Lung (tissue), 12 donors: Measurements from ENCODE around the gene TMEM121B. TPM values are rescaled to one million over a fixed set of nuclear protein-coding genes. Genes with fewer than 3 reads are reported as not detected.

Source experiments
- ATAC-seq: fragments of 200-7000 bp; cut with Tn5 transposase; one replicate; pipeline ENCODE4 v1.9.1; 2020; ENCODE audit warnings: moderate number of reproducible peaks; ENCODE audit not compliant: insufficient read depth, low FRiP score
- DNase-seq, 3 donors: peaks; one replicate each; pipeline ENCODE4 v3.0.0-alpha.2; 2013 to 2017
- H3K27ac ChIP-seq, 2 donors: one replicate each; pipeline ENCODE4 v1.5.1; 2013; ENCODE audit warnings: mild to moderate bottlenecking in 2 of 2, moderate library complexity in 2 of 2, control low read depth in 1 of 2, inconsistent platforms in 1 of 2, low read depth in 1 of 2, low read length in 1 of 2
- H3K27me3 ChIP-seq, 3 donors: one replicate each; pipeline ENCODE4 v1.5.1; 2013; ENCODE audit warnings: low read length in 2 of 3; ENCODE audit not compliant: control insufficient read depth in 3 of 3, insufficient read depth in 3 of 3
- H3K36me3 ChIP-seq, 4 donors: one replicate each; pipeline ENCODE4 v1.5.1; 2013; ENCODE audit warnings: low read length in 4 of 4, mild to moderate bottlenecking in 1 of 4, moderate library complexity in 1 of 4; ENCODE audit not compliant: control insufficient read depth in 4 of 4, insufficient read depth in 4 of 4
- H3K4me1 ChIP-seq, 5 donors: one replicate each; pipeline ENCODE4 v1.5.1; 2013; ENCODE audit warnings: low read length in 5 of 5, mild to moderate bottlenecking in 2 of 5, moderate library complexity in 1 of 5; ENCODE audit not compliant: control insufficient read depth in 5 of 5, insufficient read depth in 5 of 5
- H3K4me3 ChIP-seq: one replicate; pipeline ENCODE4 v1.5.1; 2013; ENCODE audit warnings: mild to moderate bottlenecking, control low read depth, moderate library complexity
- H3K9ac ChIP-seq, 2 donors: one replicate each; pipeline ENCODE4 v1.5.1; 2013; ENCODE audit warnings: low read length in 2 of 2, control low read depth in 1 of 2; ENCODE audit not compliant: insufficient read depth in 1 of 2
- H3K9me3 ChIP-seq, 4 donors: one replicate each; pipeline ENCODE4 v1.5.1; 2013; ENCODE audit warnings: low read length in 3 of 4, mild to moderate bottlenecking in 1 of 4, moderate library complexity in 1 of 4; ENCODE audit not compliant: control insufficient read depth in 4 of 4, insufficient read depth in 3 of 4
- CTCF ChIP-seq: IDR thresholded peaks from 2 replicates; pipeline ENCODE4 v1.5.1; 2012; ENCODE audit warnings: mild to moderate bottlenecking; ENCODE audit errors: control extremely low read depth, extremely low read depth
- WGBS, 2 donors: extraction: QIAGEN DNeasy Blood & Tissue Kit; methylation state at CpG; one replicate each; pipeline ENCODE4 v1.1.7; 2013; 5-methylcytosine and 5-hydroxymethylcytosine counted together
- polyA plus RNA-seq, 2 donors: library from polyadenylated mRNA; stranded (reverse); fragments of 200-250 nt; gene quantifications; one replicate each; pipeline ENCODE4 v1.2.1, GENCODE V29; 2013
- total RNA-seq, 2 donors: library from RNA; depleted of rRNA in 1 of 2; stranded (reverse); fragments of >200 nt in 1 of 2; gene quantifications; one replicate each; pipeline ENCODE4 v1.2.1, GENCODE V29; 2014 to 2021
- donor health status: control.
- donor health status: control.
- donor health status: Bipolar disorder and iron deficiency.
- donor health status: healthy.
- donor health status: DM: yes; HTN: yes; CAD: no.

The TMEM121B gene
- total and polyA plus RNA-seq, 4 donors = 0.26 to 1.4 (median 0.56) TPM

DNA sequence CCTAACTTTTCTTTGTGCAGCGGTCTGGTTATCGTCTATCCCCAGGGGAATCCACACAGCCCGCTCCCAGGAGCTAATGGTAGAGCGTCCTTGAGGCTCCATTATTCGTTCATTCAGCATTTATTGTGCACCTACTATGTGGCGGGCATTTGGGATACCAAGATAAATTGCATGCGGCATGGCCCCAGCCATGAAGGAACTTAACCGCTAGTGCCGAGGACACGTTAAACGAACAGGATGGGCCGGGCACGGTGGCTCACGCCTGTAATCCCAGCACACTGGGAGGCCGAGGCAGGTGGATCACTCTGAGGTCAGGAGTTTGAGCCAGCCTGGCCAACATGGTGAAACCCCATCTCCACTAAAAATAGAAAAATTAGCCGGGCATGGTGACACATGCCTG, 11.2 kb downstream of the TMEM121B start:
- peaks cover 0 to 3% (median 0%) of the 10 kb centered on the region in 5 donors for H3K4me1 ChIP-seq
- no peak overlapping the region for H3K27ac ChIP-seq
- no peaks in the 10 kb centered on the region for H3K27me3 ChIP-seq
- no peaks in the 10 kb centered on the region for H3K9me3 ChIP-seq
- no peak for TF ChIP-seq CTCF
- ATAC-seq (no peak), DNase-seq (no peak)
- peaks cover 0 to 45% (median 3%) of the 10 kb centered on the region in 4 donors for H3K36me3 ChIP-seq
- no peak overlapping the region for H3K9ac ChIP-seq
- 90% methylated on average over 16 of the region's 16 CpGs for WGBS, 2 donors
- no peak overlapping the region for H3K4me3 ChIP-seq

- DNase-seq = no peak
- 92 to 95% methylated on average over 40 to 42 of the region's 42 CpGs for WGBS, 2 donors
Observed at GRCh38 chr22:17109113-17109865, 11.9 kb downstream of the TMEM121B start.

DNA sequence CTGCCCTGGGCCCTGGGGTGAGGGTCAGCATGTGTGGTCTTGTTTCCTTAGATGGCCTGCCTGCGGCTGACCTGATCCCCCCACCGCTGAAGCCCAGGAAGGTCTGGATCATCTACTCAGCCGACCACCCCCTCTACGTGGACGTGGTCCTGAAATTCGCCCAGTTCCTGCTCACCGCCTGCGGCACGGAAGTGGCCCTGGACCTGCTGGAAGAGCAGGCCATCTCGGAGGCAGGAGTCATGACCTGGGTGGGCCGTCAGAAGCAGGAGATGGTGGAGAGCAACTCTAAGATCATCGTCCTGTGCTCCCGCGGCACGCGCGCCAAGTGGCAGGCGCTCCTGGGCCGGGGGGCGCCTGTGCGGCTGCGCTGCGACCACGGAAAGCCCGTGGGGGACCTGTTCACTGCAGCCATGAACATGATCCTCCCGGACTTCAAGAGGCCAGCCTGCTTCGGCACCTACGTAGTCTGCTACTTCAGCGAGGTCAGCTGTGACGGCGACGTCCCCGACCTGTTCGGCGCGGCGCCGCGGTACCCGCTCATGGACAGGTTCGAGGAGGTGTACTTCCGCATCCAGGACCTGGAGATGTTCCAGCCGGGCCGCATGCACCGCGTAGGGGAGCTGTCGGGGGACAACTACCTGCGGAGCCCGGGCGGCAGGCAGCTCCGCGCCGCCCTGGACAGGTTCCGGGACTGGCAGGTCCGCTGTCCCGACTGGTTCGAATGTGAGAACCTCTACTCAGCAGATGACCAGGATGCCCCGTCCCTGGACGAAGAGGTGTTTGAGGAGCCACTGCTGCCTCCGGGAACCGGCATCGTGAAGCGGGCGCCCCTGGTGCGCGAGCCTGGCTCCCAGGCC, 12.7 kb downstream of the TMEM121B start:
- Histone ChIP-seq H3K27ac (no peak overlapping the region), H3K4me3 (no peak overlapping the region), H3K9ac (no peak overlapping the region), H3K4me1 (peaks cover 0 to 9% (median 0%) of the 10 kb centered on the region in 5 donors), H3K9me3 (no peaks in the 10 kb centered on the region), H3K27me3 (no peaks in the 10 kb centered on the region), H3K36me3 (peaks cover 0 to 52% (median 3%) of the 10 kb centered on the region in 4 donors)
- TF ChIP-seq CTCF = no peak
- ATAC-seq = no peak
- WGBS, 2 donors = 96 to 97% methylated on average over 66 of the region's 66 CpGs
- no peak for DNase-seq

More at GRCh38 chr22:17109113-17109865, 11.9 kb downstream of the TMEM121B start:
- H3K9ac ChIP-seq = no peak overlapping the region
- H3K4me3 ChIP-seq = no peak overlapping the region
- no peak for ATAC-seq
- no peak for TF ChIP-seq CTCF
- H3K27ac ChIP-seq = no peak overlapping the region
- H3K9me3 ChIP-seq = no peaks in the 10 kb centered on the region
- no peaks in the 10 kb centered on the region for H3K27me3 ChIP-seq
- peaks cover 0 to 7% (median 0%) of the 10 kb centered on the region in 5 donors for H3K4me1 ChIP-seq
- peaks cover 0 to 50% (median 3%) of the 10 kb centered on the region in 4 donors for H3K36me3 ChIP-seq
